Prostate gland (tissue), 1 donor: ENCODE data around the gene PCDHGA11.

Experiments used
- POLR2A ChIP-seq: fragments of 450-650 bp; IDR thresholded peaks from one replicate; pipeline ENCODE4 v1.6.1; 2016; ENCODE audit warnings: antibody characterized with exemption, mild to moderate bottlenecking
- POLR2AphosphoS5 ChIP-seq: sonication (generic); formaldehyde crosslinking; IDR thresholded peaks from one replicate; pipeline ENCODE4 v1.6.1; 2017; ENCODE audit warnings: antibody characterized with exemption

DNA sequence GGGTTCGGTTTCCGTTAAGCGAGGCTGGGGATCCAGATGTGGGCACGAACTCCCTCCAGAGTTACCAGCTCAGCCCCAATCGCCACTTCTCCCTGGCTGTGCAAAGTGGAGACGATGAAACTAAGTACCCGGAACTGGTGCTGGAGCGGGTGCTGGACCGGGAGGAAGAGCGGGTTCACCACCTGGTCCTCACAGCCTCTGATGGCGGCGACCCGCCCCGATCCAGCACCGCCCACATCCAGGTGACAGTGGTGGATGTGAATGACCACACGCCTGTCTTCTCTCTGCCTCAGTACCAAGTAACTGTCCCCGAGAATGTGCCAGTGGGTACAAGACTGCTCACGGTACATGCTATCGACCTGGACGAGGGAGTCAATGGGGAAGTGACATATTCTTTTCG, 37.5 kb upstream of the PCDHGA11 start:
- TF ChIP-seq POLR2AphosphoS5: no peak
- no peak for TF ChIP-seq POLR2A
